GM19452 (cell line): ENCODE measurements around the gene KLHDC2.
"Not testable (repeated sequence)": the region's sequence is repeated elsewhere in the genome, so short reads cannot be mapped to it uniquely, and the experiment has no call there.

ENCODE experiments used
- ATAC-seq: cut with Tn5 transposase; IDR thresholded peaks from one replicate; pipeline ENCODE4 v1.9.1; 2021; ENCODE audit not compliant: unreplicated experiment

KLHDC2 gene

DNA sequence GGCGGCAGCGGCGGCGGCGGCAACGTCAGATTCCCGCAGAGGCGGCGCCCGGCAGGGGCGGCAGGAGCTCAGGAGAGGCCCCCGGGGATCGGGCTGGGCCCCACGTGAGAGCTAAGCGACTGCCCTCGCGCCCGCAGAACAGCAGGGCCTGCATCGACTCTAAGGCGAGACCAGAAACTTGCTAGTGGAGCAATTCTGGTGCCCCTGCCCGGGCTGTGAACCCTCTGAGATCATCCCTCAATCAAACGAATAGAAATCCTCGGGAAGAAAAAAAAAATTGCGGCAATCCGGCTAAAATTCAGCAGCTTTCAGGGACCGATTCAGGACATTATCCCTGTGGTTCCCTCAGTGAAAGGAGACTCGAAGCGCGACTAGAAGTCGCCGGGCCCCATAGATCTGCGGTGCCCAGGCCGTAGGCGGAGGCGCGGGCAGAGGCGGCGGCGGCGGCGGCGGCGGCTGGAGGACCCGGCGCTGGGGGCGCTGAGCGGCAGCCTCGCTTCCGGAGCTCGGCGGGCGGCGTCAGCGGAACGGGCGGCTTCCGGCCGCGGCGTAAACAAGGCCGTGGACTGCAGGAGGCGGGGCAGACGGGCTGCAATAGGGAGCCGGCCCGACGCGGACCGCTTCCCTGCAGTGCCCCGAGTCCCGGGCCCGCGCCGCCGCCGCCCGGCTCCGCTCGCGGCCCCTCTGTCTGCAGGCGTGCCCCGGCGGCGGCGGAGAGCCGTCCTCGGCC is at the start of gene KLHDC2:
TSS of gene KLHDC2 (plus strand) at position 583 of the 730 bp plus-strand sequence. CDS start 316 bp downstream, outside the sequence.
- peak; percentile 91 for ATAC-seq

- ATAC-seq: no peak
Measured at GRCh38 chr14:49720744-49721143, 47.2 kb upstream of the KLHDC2 start.

- ATAC-seq: not testable (repeated sequence)
Measured at GRCh38 chr14:49721733-49722435, 46.1 kb upstream of the KLHDC2 start.

DNA sequence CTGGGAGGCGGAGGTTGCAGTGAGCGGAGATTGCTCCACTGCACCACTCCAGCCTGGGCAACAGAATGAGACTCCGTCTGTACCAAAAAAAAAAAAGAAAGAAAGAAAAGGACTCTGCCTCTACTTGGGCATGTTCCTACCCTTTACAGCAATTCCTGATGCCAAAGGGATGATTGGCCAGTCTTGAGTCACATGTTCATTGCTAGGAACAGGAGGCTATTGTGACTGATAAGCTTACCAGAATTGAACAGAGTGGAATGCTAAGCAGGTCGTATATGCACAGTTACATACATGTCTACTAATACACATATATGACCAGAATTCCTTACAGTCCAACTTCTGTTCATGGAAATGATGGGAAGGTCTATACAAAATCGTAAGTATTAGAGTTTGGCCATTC is 40.8 kb upstream of the KLHDC2 start:
- ATAC-seq: no peak

GRCh38 chr14:49732896-49733295 is 35.1 kb upstream of the KLHDC2 start:
- ATAC-seq: no peak

- no peak for ATAC-seq
Measured at GRCh38 chr14:49733836-49734235, 34.1 kb upstream of the KLHDC2 start.

- not testable (repeated sequence) for ATAC-seq
Measured at GRCh38 chr14:49735669-49736068, 32.3 kb upstream of the KLHDC2 start.

- no peak for ATAC-seq
Measured at GRCh38 chr14:49745191-49745590, 22.8 kb upstream of the KLHDC2 start.

DNA sequence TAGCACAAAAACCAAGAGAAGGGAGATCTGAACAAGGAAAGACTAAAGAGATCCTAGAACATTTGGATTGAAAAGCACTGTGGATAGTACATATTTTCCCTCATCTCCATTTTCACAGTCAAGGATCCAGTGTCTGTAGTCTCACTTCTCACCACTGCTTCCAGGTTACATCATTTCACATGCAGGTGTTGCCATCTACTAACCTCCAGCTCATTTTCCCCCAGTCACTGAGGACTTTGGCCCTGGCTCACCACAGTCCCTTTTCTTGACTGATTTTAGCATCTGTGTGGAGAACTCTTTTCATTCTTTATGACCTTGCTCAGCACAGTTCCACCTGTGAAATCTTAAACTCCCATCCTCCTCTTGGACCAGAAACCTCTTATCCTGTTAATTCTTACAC is 21.5 kb upstream of the KLHDC2 start:
- ATAC-seq: not testable (repeated sequence)

DNA sequence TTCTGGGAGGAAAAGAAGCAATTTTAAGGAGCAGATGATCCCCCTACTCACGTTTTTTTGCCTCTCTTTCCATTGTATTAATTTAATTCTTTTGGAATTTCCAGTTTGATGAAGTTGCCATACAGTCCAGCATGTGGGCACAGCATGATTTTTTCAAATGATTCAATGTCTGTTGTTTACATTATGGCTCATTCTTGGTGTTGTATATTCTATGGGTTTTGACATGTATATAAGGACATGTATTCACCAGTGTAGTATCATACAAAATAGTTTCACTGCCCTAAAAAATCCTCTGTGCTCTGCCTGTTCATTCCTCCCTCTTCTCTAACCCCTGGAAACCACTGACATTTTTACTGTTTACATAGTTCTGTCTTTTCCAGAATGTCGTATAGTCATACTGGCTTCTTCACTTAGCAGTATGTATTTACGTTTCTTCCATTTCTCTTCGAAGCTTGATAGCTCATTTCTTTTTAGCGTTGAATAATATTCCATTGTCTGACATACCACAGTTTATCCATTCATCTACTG is 13.3 kb upstream of the KLHDC2 start:
- no peak for ATAC-seq

DNA sequence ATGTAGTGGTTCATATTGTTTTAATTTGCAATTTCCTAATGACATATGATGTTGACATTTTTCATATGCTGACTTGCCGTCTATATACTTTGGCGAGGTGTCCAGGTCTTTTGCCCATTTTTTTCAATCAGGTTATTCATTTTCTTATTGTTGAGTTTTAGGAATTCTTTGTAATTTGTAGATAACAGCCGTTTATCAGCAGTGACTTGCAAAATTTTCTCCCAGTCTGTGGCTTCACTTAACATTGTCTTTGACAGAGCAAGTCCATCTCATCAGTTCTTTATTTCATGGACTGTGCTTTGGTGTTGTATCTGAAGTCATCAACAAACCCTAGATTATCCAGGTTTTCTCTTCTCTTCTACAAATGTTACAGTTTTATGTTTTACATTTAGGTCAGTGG is 12.6 kb upstream of the KLHDC2 start:
- no peak for ATAC-seq

- no peak for ATAC-seq
Measured at GRCh38 chr14:49761839-49762551, 6.0 kb upstream of the KLHDC2 start.

DNA sequence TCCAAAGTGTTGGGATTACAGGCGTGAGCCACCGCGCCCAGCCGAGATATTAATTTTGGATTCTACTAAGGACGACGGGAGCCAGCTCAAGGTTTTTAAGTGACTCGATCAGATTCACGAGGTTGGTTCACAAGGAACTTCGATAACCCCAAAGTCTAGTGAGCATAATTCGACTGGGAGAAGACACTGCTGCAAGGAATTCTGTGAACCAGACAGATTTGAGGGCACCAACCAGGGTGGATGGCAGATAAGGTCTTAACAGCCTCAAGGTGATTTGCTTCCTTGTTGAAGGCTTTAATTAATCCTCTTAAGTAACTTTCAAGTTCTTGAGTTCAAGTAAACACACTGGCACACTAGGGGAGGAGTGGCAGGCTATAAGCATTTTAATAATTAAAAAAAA is 1.1 kb upstream of the KLHDC2 start:
- ATAC-seq: no peak

GRCh38 chr14:49767270-49767570 is 733 bp upstream of the KLHDC2 start:
- ATAC-seq: no peak

DNA sequence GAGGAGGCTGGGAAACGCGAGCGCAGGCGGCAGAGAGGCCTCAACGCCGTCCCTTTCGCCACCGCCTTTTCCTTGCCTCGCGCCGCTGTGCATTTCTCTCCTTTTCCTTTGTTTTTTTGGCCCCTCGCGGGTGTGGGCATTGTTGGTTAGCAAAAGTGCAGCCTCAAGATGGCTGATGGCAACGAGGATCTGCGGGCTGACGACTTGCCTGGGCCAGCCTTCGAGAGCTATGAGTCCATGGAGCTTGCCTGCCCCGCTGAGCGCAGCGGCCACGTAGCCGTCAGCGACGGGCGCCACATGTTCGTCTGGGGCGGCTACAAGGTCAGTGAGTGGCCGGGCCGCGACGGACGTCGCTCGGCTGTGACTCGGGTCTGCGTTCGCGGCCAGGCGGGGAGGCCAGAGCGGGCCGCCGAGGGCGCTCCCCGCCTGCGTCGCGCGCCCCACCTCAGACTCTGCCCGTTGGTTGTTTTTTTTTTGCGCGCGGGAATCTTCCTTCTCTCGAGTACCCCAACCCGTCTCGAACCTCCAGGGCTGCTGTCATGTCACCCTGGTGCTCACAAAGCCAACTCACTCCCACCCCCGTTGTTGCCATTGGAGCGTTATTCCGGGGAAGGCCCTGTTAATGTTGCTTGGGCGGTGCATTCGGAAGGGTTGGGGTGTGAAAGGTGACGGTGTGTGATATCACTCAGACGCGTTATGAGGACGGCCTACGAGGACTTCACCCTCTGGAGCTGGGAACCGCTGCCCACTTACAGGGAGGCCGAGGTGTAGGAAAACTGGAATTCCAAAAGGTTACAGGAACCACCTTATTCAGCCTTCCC is 558 bp downstream of the KLHDC2 start:
- ATAC-seq: peak; percentile 36

DNA sequence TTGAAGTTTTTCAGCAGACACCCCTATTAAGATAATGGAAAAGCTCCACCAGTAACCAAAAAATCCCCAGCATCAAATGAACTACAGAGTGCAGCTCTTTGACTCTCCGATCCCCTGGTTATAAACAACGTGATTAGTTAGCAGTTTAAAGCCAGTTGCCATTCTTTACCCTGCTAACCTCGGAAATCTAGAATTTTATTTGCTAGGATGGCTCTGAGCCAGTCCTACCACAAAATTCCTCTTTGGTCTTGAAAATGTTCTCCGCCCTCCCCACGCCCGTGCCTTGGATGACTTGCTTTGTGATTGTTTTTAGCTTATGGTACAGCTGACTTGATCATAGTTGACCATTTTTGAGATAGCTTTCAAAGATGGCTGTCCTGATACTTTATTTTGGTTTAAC is 1.2 kb downstream of the KLHDC2 start:
- no peak for ATAC-seq

GRCh38 chr14:49769581-49770211 is 1.7 kb downstream of the KLHDC2 start:
- ATAC-seq: no peak

- no peak for ATAC-seq
Measured at GRCh38 chr14:49770212-49770817, 2.4 kb downstream of the KLHDC2 start.

- not testable (repeated sequence) for ATAC-seq
Measured at GRCh38 chr14:49771691-49772090, 3.7 kb downstream of the KLHDC2 start.

- ATAC-seq: no peak
Measured at GRCh38 chr14:49774106-49774505, 6.2 kb downstream of the KLHDC2 start.
